GM11168 (cell line): ENCODE data around the gene CALCA.

ENCODE experiments used
- in situ Hi-C: fragments of 300-500 bp; cut with MboI; formaldehyde crosslinking; loops from one replicate; pipeline ENCODE4 v1.12.0; 2022; ENCODE audit warnings: low sequenced_read_pairs; ENCODE audit not compliant: unreplicated experiment

Gene CALCA

DNA sequence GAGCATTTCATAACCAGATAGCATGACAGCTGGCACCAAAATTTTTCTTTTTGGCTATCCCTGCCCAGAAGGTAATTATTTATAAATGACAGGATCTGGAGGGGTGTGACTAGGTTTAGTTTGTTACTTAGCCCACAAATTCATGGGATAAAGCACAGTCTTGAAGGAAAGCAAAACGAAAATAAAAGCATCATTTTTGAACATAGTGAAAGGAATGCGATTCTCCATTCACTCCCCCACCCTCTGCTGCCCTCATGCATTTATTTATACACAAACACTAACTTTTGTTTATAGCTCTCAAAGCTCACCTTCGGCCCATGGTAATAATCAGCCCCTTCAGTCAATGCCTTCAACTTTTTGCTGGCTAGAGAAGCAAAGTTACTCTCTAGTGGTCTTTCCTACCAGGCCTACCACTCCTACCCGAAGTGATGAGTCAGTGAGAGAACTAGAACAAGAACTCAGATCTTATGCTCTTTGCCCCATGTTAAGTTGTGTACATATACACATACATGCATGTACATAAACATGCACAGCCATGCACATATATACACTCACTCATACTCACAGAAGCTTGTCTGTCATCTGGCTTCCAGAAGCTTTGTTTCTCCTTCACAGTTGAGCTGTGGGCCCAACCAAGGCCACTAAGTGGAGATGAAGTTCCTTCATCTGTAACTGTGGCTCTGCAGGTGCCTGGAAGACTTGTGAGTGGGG lies 22.6 kb downstream of the CALCA start:
- in situ Hi-C loops, result no loop called here

DNA sequence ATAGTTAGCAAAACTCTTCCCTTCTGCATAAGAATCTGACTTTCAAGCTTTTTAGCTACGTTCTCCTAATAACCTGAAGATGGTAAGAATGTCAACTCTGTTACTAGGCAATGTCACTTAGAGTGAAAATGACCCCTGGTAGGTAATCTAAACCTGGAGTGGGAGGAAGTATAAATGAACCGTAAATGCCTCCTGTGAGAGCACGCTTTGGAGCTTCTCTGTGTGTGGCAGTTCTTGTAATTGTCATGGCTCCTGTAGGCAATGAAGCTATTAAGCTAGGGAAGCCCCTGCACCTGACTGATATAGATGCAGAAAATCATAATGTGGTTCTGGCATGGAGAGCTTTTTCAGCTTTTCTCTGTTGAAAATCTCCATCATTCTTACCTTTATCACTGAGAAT lies 29.4 kb downstream of the CALCA start:
- in situ Hi-C loops, result no loop called here

DNA sequence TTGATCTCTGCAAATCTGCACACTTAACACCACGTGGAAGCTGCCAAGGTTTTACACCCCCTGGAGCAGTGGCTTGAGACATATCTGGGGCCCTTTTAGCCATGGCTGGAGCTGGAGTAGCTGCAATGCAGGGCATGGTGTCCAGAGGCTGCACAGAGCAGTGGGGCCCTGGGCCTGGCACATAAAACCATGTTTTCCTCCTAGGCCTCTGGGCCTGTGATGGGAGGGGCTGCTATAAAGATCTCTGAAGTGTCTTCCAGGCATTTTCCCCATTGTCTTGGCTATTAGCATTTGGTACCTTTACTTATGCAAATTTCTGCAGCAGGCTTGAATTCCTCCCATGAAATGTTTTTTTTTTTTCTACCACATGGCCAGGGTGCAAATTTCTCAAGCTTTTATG lies 33.2 kb downstream of the CALCA start:
- in situ Hi-C loops, result no loop called here

DNA sequence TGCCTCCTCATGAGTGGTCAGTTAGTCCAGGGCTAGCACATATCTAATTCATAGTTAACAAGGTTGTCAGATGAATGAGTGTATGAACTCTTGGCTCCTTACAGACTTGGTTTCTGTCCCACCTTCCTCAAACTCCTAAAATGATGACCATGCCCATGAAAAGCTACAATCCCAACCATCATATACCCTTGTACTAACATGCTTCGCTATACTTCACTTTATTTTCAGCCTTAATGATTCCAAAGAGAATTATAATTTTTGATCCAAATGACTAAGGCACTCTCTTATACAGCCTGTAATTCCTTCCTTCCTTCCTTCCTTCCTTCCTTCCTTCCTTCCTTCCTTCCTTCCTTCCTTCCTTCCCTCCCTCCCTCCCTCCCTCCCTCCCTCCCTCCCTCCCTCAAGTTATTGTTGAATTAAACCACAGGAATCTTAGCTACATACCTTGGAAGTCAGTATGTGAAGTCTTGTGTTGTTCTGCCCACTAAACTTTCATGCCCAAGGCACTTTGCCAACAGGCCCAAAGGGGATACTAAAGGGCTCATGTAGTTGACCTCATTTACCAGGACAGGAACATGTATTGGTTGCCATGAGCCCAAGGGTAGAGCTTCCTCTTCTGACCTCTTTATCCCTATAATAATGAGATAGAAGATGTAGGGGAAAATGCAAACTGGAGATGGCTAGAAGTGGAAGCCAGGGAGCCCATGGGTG lies 37.4 kb downstream of the CALCA start:
- in situ Hi-C loops, result no loop called here

DNA sequence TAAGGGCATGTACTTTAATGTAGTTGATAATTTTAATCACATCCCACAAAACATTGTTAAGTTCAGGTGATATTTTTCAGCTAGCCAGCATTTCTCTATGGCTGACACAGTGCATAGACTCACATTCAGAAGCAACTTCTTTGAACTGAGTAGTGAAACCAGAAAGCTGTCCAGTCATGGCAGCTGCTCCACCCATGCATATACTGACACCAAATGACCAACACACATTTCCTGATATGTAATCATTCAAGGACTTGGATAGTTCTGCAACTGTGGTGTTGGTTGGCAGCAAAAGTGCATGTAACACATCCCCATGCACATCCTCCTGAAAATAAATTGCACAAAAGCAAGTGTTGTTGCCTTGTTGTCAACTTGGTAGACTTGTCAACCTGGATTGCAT lies 39.7 kb downstream of the CALCA start:
- in situ Hi-C loops, result no loop called here

DNA sequence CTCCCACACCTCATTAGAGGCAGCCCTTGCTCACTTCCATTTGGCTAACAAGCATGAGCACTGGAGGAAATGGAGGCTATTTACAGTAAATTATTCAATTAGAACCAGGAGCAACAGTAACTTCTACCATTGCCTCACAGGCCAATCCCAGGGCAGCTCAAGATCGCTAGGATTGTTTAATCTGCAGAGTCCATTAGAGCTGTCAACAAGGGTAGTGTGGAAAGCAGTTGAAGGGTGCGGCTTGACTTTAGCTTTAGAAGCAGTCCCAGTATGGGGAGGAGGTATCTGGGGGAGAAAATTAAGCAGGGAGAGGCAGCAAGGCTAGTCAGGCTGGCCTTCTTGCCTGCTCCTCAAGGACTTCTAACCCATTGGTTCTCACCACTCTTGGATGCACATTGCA lies 41.8 kb downstream of the CALCA start:
- in situ Hi-C loops, result no loop called here

DNA sequence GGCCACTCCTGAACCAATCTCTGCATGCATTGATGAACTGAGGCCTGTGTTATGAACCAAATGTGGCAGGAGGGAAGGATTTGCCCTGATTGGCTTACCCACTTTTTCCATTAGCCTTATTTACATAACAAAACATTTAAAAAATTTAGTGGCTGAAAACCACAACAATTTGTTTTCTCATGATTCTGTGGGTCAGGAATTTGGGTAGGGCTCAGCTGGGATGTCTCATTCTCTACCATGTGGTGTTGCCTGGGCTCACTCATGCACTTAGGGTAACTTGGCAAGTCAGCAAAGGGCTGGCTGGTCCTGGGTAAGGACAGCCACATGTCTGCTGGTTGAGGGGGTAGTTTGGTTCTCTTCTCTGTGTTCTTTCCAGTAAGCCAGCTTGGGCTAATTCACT lies 45.0 kb downstream of the CALCA start:
- in situ Hi-C loops, result no loop called here

DNA sequence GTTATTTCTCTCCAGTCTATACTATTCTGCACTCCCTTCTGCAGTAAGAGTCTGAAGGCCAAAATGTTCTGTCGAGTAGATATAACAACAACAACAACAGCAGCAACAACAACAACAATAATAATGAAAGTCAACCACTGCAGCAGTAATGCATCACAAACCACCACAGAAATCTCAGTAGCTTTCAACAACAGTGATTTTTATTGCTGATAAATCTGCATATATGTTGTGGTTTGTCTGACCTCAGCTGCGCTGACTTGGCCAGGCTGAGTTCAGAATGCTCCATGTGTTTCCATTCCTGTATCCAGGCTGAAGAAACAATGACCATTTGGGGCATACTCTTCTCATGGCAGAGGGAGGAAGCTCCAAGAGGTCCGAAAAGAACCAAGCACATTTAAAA lies 47.8 kb downstream of the CALCA start:
- in situ Hi-C loops, result no loop called here
